Activated CD8-positive, alpha-beta memory T cell treated with anti-CD3 and anti-CD28 coated beads for 36 hours (primary cell): ENCODE measurements around the gene QRICH1. TPM values are rescaled to one million over a fixed set of nuclear protein-coding genes. Genes with fewer than 3 reads are reported as not detected.

ENCODE experiments used
- CTCF ChIA-PET: fragments of 350-600 bp; sonication (Branson Sonifier 250); formaldehyde crosslinking; loops from one replicate; lab custom pipeline; 2021; ENCODE audit warnings: antibody characterized with exemption; lab: Charles Lee
- POLR2A ChIA-PET: fragments of 350-600 bp; sonication (Branson Sonifier 250); formaldehyde crosslinking; loops from one replicate; lab custom pipeline; 2021; ENCODE audit warnings: antibody characterized with exemption; lab: Charles Lee
- total RNA-seq, 2 experiments: library from RNA; stranded (reverse); gene quantifications; one replicate each; pipeline ENCODE4 v1.2.3, GENCODE V29; 2021

Gene QRICH1
- total RNA-seq, 2 experiments from 2014 or later: 117 to 118 TPM

DNA sequence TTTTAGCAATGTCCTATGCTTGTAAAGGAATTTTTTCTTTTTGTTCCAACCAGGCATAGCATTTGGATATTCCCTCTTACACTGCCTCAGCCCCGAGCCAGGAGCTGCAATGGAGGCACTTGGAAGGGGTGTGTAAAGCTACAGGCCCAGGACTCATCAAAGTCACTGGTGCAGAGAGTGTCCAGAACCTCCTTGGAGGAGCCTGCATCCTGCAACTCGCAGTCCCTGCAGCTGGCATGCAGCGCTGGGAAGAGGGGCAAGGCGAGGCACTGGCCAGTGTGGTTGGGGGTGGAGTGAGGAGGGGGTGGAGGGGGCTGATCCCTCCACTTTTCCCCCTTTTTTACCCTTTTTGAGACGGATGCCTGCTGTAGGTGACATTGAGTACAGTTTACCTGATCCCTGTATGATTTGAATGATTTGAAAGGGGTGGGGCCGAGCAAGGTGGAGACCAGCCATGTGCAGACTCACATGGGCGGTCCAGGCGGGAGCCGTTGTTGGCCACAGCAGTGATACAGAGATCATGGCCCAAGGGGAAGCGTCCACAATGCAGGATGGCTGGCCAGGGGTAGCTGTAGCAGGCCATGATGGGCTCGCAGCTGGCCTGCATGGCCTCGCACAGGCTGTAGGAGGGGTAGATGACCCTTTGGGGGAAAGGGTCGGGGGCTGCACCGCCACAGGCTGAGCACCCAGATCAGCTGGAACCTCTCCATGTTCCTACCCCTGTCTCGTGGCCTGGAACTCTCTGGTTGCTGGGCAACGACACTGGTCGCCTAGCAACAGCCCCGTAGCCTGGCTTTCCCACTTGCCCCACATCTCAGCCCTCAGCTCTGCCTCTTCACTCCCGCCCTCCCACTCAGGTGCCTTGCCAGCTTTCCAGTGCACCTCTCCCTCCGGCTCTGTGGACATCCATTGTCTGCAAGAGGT, 95.9 kb downstream of the QRICH1 start:
- CTCF ChIA-PET: interaction anchor here (0.7 to 2.0 kb wide), 4 partner anchors 10 to 440 kb away, joined by 3 to 6 read pairs (median 4); partner anchors contain the start of gene WDR6
- POLR2A ChIA-PET: interaction anchor here (0.5 to 0.8 kb wide), 3 partner anchors 9 to 60 kb away, joined by 3 to 6 read pairs (median 4); partner anchors contain the start of gene WDR6

DNA sequence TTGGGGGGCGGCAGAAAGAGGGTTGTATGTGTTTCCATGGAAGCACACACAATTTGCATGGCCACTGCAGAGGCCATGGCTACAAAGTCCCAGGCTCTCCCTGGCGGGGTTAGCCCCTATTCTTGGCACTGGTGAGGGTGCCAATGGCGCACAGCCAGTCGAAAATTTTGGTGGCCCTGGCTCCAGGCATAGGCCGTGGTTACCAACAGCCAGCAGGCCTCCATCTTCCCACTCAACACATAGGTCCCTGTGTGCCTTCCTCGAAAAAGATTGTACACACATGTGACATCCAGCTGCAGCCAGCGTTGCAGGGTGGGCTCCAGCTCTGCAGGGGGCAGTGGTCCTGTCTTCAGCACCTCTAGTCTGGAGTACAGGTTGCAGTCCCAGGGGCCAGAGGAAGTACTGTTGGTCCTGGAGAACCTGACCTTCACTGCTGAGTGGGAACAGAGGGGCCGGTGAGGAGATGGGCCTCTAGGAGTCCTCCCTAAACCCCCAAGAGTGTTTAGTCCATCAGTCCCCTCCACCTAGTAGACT, 96.7 kb downstream of the QRICH1 start:
- ChIA-PET POLR2A (interaction anchor here (0.6 kb wide), 2 partner anchors 10 to 374 kb away, joined by 3 to 4 read pairs; partner anchors contain the start of gene WDR6), CTCF (interaction anchor here (0.6 to 2.0 kb wide), 5 partner anchors 9 to 439 kb away, joined by 3 to 6 read pairs (median 4); partner anchors contain the start of gene IMPDH2)

DNA sequence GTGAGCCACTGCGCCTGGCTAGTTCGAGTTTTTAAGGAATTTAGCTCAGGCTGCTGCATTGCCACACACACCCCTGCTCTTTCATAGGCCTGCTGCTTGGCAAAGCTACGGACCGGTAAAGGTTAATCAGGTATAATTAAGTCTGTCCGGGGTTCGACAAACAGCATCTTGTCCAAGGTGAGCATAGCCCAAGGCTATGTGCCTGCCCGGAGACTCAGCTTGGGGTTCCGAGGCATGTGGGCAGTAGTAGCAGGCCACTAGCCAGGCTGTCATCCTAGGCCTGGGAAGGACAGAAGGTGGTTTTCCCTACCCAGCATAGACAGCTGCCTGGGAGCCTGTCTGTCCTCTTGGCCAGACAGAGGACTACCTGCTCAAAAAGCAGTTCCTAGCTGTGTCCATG, 97.2 kb downstream of the QRICH1 start:
- POLR2A ChIA-PET: interaction anchor here (0.6 kb wide), 2 partner anchors 10 to 373 kb away, joined by 3 to 4 read pairs; partner anchors contain the start of gene WDR6
- CTCF ChIA-PET: interaction anchor here (0.6 to 2.0 kb wide), 5 partner anchors 9 to 438 kb away, joined by 3 to 6 read pairs (median 4); partner anchors contain the start of gene IMPDH2

DNA sequence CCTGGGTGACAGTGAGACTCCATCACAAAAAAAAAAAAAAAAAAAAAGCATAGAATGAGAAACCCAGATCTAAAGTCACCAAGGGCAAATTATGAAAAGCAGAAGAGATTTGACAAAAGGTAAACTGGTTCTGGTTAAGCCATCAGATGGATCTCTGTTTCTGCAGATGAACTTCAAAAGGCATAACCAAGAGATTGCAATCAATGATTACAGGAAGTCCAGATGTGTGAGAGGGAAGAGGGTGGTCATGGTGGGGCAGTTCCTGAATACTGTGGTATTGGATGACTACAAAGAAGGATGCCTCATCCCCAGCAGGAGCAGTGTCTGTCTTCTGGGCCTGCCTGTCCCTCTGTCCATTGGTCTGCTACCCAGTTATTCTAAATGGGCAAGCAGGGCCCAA, 100.0 kb downstream of the QRICH1 start:
- CTCF ChIA-PET: interaction anchor here (2.2 kb wide), 1 partner anchor 13 kb away, joined by 6 read pairs; the partner anchor contains the start of gene WDR6
- POLR2A ChIA-PET: no interaction called here

DNA sequence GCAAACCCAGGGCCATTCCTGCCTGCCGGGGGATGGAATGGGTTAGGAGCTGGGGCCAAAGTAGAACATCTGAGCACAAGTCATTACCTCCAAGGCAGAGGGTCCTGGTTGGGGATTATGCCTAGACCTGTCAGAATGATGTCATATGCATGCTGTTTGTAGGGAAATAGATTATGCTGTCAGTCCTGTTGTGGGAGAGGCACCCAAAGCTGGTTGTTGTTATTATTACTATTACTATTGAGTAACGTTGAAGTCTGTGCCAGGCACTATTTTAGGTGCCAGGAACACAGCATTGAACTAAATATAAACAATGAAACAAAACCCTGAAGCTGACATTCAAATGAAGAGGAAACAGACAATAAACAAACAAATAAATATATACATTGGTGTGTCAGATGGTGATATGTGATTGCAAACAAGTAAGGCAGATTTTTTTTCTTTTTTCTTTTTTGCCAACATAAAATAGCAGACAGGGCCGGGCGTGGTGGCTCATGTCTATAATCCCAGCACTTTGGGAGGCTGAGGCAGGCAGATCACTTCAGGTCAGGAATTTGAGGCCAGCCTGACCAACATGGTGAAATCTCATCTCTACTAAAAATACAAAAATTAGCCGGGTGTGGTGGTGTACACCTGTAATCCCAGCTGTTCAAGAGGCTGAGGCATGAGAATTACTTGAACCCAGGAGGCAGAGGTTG, 101.9 kb downstream of the QRICH1 start:
- ChIA-PET POLR2A (interaction anchor here (0.6 to 3.4 kb wide), 4 partner anchors 15 to 37 kb away, joined by 4 to 35 read pairs (median 6); partner anchors contain the start of genes IMPDH2, NDUFAF3 and WDR6), CTCF (interaction anchor here (5.6 to 6.1 kb wide), 2 partner anchors 16 to 28 kb away, joined by 47 to 63 read pairs; partner anchors contain the start of genes DALRD3, NDUFAF3 and WDR6)

DNA sequence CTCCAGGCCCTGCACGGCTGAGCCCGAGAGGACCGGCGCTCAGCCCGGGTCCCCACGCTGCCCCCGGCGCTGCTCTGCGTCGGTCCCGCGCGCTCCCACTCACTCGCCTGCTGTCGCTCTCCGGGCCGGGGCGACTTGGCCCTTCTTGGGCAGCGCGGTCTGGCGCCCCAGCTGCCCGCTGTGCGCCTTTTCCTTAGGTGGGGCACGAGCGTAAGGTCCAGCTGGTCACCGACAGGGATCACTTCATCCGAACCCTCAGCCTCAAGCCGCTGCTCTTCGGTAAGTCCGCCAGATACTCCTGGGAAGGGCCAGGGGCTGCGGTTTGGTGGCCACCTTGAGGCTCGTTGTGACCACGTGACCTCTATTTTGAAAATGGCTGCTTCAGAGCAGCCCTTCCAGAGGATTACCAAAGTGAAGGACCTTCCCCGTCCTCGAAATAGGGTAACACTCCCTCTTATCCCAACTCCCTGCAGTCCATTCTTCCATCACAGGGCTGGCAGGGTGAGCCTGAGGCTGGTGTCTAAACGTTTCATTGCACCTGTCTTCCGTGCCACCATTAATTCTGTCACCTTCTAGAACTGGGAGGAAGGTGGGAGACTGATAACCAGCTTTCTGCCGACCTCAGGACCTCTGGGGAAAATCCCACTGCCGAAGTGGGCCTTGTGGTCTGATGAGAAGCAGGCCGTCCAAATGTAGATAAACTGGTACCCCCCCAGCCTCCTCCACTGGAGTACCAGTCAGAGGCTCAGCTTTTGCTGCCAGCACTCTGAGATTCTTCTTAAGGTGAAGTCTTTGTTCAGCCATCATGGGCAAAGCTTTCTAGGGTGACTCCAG, 103.0 kb downstream of the QRICH1 start:
- ChIA-PET CTCF (interaction anchor here (5.6 to 6.1 kb wide), 2 partner anchors 17 to 30 kb away, joined by 47 to 63 read pairs; partner anchors contain the start of genes DALRD3, NDUFAF3 and WDR6), POLR2A (interaction anchor here (0.6 to 3.4 kb wide), 4 partner anchors 16 to 52 kb away, joined by 3 to 35 read pairs (median 8); partner anchors contain the start of genes NDUFAF3 and WDR6)

DNA sequence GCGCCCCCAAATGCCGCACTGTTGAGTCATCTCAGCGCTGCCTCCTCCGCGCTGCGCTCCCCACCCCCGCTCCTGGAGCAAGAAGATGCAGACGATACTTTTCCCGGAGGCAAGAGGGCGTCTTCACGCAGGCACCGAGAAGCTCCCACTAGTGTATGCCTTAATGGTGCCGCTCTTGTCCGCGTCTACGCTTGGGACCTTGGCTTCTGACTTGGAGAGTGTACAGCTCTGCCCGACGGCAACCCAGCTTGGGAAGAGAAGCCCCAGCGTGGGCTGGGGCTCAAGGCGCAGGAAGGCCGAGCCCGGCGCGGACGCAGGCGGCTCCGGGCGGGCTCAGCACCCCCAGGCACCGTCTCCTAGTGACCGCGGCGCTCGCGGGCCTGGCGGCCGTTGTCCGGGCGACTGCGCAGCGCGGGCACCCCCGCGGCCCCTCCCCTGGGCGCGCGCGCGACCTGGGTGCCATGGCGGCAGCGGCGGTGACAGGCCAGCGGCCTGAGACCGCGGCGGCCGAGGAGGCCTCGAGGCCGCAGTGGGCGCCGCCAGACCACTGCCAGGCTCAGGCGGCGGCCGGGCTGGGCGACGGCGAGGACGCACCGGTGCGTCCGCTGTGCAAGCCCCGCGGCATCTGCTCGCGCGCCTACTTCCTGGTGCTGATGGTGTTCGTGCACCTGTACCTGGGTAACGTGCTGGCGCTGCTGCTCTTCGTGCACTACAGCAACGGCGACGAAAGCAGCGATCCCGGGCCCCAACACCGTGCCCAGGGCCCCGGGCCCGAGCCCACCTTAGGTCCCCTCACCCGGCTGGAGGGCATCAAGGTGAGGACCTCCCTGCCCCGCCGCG, 103.9 kb downstream of the QRICH1 start, which contains the start of gene P4HTM:
Gene P4HTM (plus strand): TSS at position 446 of the 840 bp plus-strand sequence. CDS start 16 bp downstream, at position 462.
- ChIA-PET CTCF (interaction anchor here (0.9 to 6.1 kb wide), 7 partner anchors 13 to 425 kb away, joined by 3 to 63 read pairs (median 3); partner anchors contain the start of genes ARIH2, DALRD3, NDUFAF3 and WDR6), POLR2A (interaction anchor here (0.6 to 3.4 kb wide), 10 partner anchors 10 to 350 kb away, joined by 3 to 35 read pairs (median 3); partner anchors contain the start of genes NDUFAF3, USP4 and WDR6)

DNA sequence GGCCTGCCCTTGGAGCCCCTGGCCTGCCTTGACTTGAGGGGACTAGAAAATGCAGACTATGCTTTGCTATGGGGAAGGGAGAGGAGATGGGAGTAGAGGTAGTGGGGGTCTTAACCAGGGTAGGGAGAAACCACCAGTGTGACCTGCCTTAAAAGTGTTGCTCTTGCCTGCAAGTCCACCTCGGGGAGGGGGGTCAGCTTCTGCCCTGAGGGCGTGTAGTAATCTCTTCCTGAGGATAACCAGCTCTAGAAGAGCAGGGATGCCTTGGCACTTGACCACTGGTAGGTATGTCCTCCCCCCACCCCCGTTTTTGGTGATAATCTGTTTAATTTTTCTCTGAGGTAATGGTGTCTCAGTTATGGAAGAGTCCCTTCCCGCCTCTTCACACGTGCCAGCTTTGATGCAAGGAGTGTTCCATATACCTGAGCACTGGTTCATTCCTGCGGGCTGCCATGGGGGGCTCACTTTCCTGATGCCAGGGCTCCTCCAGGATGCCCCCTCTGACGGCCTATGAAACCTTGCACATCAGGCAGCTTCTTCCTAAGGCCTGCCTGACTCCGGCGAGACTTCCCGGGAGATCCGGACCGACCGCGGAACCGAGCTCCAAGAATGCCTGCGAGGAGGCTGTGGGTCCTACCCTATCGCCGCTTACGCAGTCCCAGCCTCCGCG, 104.6 kb downstream of the QRICH1 start:
- POLR2A ChIA-PET: interaction anchor here (0.5 to 3.4 kb wide), 9 partner anchors 11 to 351 kb away, joined by 3 to 35 read pairs (median 3); partner anchors contain the start of genes NDUFAF3, USP4 and WDR6
- CTCF ChIA-PET: interaction anchor here (0.9 to 6.1 kb wide), 7 partner anchors 12 to 426 kb away, joined by 3 to 63 read pairs (median 3); partner anchors contain the start of genes ARIH2, DALRD3, NDUFAF3 and WDR6

DNA sequence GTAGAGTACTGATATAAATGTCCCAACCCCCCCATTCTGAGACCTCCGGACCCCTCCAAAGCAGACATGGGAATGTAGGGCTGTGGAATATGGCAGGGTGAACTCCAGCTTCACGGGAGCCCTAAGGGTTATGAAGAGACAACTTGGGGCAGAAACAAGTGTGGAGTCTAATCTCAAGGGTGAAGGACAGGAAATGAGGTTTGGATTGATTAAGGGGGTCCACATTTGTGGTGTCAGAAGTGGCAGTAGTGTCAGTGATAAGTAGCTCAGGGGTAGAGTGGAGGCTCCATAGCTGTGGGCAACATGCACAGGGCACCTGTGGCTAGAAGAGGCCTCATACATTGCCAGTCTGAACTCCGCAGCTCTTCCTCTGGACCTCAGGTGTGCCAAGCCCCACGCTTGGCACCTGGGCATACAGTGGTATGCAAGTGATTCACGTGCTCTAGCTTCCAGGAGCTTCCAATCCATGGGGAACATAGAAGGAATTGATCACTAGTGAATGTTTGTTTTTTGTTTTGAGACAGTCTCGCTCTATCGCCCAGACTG, 108.0 kb downstream of the QRICH1 start:
- POLR2A ChIA-PET: interaction anchor here (0.6 kb wide), 1 partner anchor 45 kb away, joined by 6 read pairs; no protein-coding TSS in a partner anchor
- CTCF ChIA-PET: interaction anchor here (0.6 to 1.2 kb wide), 4 partner anchors 44 to 460 kb away, joined by 3 read pairs; partner anchors contain the start of gene IMPDH2

DNA sequence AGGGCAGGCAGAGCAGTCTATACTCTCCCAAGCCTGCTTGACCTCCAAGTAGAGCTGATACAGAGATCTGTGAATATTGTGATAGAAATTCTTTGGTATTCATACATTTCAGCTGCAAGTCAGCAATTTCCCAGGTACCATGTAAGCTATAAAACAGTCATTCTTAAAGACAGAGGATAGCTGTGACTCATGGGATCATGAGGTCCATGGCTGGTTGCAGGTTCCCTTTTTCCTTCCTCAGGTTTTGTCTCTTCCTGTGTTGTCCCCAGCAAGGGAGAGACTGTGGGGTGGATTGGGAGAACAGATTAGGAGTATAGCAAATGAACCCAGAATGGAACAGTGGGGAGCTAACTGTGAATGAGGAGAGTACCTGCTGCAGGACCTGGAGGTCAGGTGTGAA, 109.2 kb downstream of the QRICH1 start:
- ChIA-PET CTCF (interaction anchor here (0.6 kb wide), 1 partner anchor 13 kb away, joined by 3 read pairs; no protein-coding TSS in a partner anchor), POLR2A (interaction anchor here (0.6 kb wide), 1 partner anchor 57 kb away, joined by 3 read pairs; no protein-coding TSS in a partner anchor)

DNA sequence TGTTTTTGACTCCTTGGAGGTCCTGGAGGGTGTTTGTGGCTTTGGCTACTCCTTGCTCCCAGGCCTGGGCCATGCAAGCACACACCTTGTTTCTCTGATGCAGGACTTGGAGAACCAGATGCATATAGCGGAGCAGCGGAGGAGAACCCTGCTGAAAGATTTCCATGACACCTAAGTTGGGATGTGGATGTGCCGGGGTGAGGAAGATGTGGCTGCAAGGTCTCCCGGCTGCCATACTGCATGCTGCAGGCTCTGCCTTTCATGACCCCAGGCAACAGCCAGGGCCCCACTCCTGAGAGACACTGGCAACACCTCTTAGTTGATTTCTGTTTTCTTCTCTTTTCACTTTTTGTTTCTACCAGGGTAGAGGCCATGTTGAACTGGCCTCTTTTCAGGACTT, 110.8 kb downstream of the QRICH1 start:
- POLR2A ChIA-PET: no interaction called here

DNA sequence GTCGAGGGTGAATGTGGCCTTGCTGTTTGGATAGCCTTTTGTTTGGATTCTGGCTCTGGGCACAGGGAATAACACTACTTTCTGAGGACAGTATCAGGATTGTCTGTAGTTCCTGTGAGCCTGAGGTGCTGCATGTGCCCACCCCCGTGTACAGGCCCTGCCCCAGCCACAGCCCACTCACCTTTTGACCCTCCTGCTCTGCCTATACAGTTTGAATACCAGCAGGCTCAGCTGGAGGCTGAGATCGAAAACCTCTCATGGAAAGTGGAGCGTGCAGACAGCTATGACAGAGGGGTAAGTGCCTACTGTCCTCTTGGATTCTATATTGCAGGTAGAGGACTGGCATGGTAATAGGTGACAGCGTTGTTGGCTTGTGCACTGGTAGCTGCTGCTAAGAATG, 111.2 kb downstream of the QRICH1 start:
- ChIA-PET POLR2A (no interaction called here), CTCF (no interaction called here)

More for the DNA sequence above, 110.8 kb downstream of the QRICH1 start:
- CTCF ChIA-PET: no interaction called here

DNA sequence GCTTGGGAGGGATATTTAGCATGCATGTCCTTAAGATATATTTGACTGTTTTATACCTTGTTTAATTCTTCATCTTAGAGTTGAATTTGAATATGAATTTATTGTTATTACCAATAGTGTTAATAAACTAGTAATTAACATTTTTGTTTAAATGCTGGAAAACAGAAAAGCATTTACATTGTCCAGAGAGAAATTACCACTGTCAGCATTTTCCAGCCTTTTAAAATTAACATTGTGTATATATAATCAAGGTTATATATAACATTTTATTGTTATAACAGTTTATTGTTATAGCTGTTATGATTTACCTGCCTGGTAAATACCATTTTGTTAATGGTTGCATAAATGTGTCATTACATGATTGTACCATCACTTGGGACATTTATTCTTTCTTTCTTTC, 111.9 kb downstream of the QRICH1 start:
- CTCF ChIA-PET: no interaction called here
- POLR2A ChIA-PET: no interaction called here

DNA sequence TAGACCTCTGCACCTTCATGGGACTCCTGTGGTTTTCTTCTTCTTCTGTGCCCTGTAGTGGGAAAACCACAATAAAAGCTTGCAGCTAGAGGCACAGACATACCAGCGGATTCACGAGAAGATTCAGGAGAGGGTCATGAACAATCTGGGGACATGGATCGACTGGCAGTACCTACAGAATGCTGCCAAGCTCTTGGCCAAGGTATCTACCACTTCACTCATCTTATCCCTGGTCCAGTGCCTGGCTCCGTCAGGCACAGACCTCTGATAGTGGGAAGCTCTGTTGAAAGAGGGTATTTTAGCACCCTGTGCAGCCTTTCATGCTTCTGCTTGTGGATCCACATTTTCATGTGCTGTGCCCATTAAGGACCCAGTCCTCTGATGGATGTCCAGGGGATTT, 113.6 kb downstream of the QRICH1 start:
- ChIA-PET POLR2A (no interaction called here), CTCF (no interaction called here)
